K562 (cell line): ENCODE data around the gene CLDN7. TPM values are rescaled to one million over a fixed set of nuclear protein-coding genes. Genes with fewer than 3 reads are reported as not detected.

Experiments
- ATAC-seq: fragments of 200-7000 bp; cut with Tn5 transposase; 3 replicates; pipeline ENCODE4 v1.9.1; 2020; ENCODE audit warnings: moderate library complexity
- BruUV-seq: library from RNA; stranded (reverse); fragments of 400-500 nt; replicated peaks from 2 replicates; lab custom pipeline; 2021; lab: Mats Ljungman, UMichigan
- CTCF ChIA-PET: fragments of 300-600 bp; formaldehyde crosslinking; extraction: SDS; loops from one replicate; lab custom pipeline; 2021; ENCODE audit warnings: low intra/inter-chr PET ratio; lab: Yijun Ruan, JAX
- POLR2A ChIA-PET: fragments of 300-600, 350-650 bp; sonication (Branson Sonifier 250); formaldehyde crosslinking; extraction: SDS; loops from one replicate; lab custom pipeline; 2021; ENCODE audit warnings: antibody characterized with exemption, inconsistent platforms; lab: Yijun Ruan, JAX
- DNase-seq, 4 experiments: peaks; one replicate each; pipeline versions ENCODE4 v3.0.0 to v3.0.0-alpha.2; 2011 to 2018; ENCODE audit warnings: low spot score in 3 of 4, mixed read lengths in 3 of 4; ENCODE audit errors: extremely low read depth in 1 of 4
- FAIRE-seq: peaks from 2 replicates; lab custom pipeline; 2011; peaks lifted over from hg19 to GRCh38; lab: Jason Lieb, UNC
- H2AFZ ChIP-seq: 2 replicates; pipeline ENCODE4 v1.6.0; 2011; ENCODE audit warnings: low read depth, low read length, control low read depth, inconsistent platforms
- H3K27ac ChIP-seq: fragments of 200-600 bp; 3 replicates; pipeline ENCODE4 v1.8.0; 2011; ENCODE audit warnings: low read depth, mild to moderate bottlenecking, control low read depth, inconsistent platforms, low read length, moderate library complexity, mixed read lengths; ENCODE audit errors: extremely low read depth
- H3K27me3 ChIP-seq, 2 experiments: fragments of 300-600 bp in 1 of 2; 2 replicates in 1 of 2; 3 replicates in 1 of 2; pipeline versions ENCODE4 v1.6.0 to v1.8.0; 2011; ENCODE audit warnings: inconsistent platforms in 2 of 2, low read length in 2 of 2, mild to moderate bottlenecking in 1 of 2, mixed read lengths in 1 of 2, moderate library complexity in 1 of 2; ENCODE audit not compliant: control insufficient read depth in 2 of 2, insufficient read depth in 2 of 2
- H3K36me3 ChIP-seq: fragments of 300-600 bp; 3 replicates; pipeline ENCODE4 v1.8.0; 2011; ENCODE audit warnings: mild to moderate bottlenecking, low read length, inconsistent platforms; ENCODE audit not compliant: control insufficient read depth, insufficient read depth
- H3K4me1 ChIP-seq, 2 experiments: fragments of 200-600 bp in 1 of 2; replicated peaks in 1 of 2; 2 replicates in 1 of 2; 3 replicates in 1 of 2; pipeline versions ENCODE4 v1.5.1 to v1.8.0; 2011; ENCODE audit warnings: inconsistent platforms in 2 of 2, low read length in 2 of 2, mild to moderate bottlenecking in 1 of 2, mixed read lengths in 1 of 2, moderate library complexity in 1 of 2; ENCODE audit not compliant: control insufficient read depth in 2 of 2, insufficient read depth in 2 of 2
- H3K4me2 ChIP-seq: 2 replicates; pipeline ENCODE4 v1.6.1; 2011; ENCODE audit warnings: low read length, control low read depth, inconsistent platforms, mixed read lengths; ENCODE audit not compliant: insufficient read depth
- H3K4me3 ChIP-seq: fragments of 200-600 bp; sonication (generic), shearing (Covaris generic); 2 replicates; pipeline ENCODE4 v1.5.1; 2016; ENCODE audit warnings: control low read depth, inconsistent platforms
- H3K79me2 ChIP-seq: fragments of 200-600 bp; 3 replicates; pipeline ENCODE4 v1.8.0; 2011; ENCODE audit warnings: low read length, inconsistent platforms; ENCODE audit not compliant: control insufficient read depth, insufficient read depth
- H3K9ac ChIP-seq, 2 experiments: 2 replicates each; pipeline versions ENCODE4 v1.6.0 to v1.6.1; 2011; ENCODE audit warnings: low read depth in 2 of 2, low read length in 2 of 2, control low read depth in 1 of 2, inconsistent platforms in 1 of 2, mild to moderate bottlenecking in 1 of 2, mixed read lengths in 1 of 2; ENCODE audit not compliant: insufficient read depth in 1 of 2
- H3K9me1 ChIP-seq: one replicate; pipeline ENCODE4 v1.6.0; 2011; ENCODE audit warnings: inconsistent platforms, mild to moderate bottlenecking, low read length, moderate library complexity; ENCODE audit not compliant: control insufficient read depth, insufficient read depth
- H3K9me3 ChIP-seq: replicated peaks from 2 replicates; pipeline ENCODE4 v1.5.1; 2011; ENCODE audit warnings: low read depth, low read length, inconsistent platforms; ENCODE audit not compliant: control insufficient read depth, insufficient read depth
- H4K20me1 ChIP-seq: replicated peaks from 2 replicates; pipeline ENCODE4 v1.6.1; 2011; ENCODE audit warnings: low read length, inconsistent platforms, mixed read lengths; ENCODE audit not compliant: control insufficient read depth, insufficient read depth
- ATF2 ChIP-seq: sonication (generic); formaldehyde crosslinking; IDR thresholded peaks from 2 replicates; pipeline ENCODE4 v1.8.1; 2022; ENCODE audit warnings: missing genetic modification reagents
- CREM ChIP-seq: IDR thresholded peaks from 2 replicates; pipeline ENCODE4 v1.6.1; 2014; ENCODE audit warnings: antibody characterized with exemption, low read depth
- DIDO1 ChIP-seq: fragments of 450-650 bp; IDR thresholded peaks from 2 replicates; pipeline ENCODE4 v1.6.1; 2016; ENCODE audit warnings: low read depth, missing biosample characterization, missing genetic modification characterization
- ERF ChIP-seq: fragments of 450-650 bp; formaldehyde crosslinking; IDR thresholded peaks from 2 replicates; pipeline ENCODE4 v1.4.0; 2020; ENCODE audit warnings: mild to moderate bottlenecking, mixed read lengths
- EZH2 ChIP-seq: IDR thresholded peaks from 2 replicates; pipeline ENCODE4 v1.6.1; 2012; ENCODE audit warnings: low read depth, mild to moderate bottlenecking, inconsistent platforms, low read length, borderline replicate concordance
- FOXA1 ChIP-seq: fragments of 450-650 bp; IDR thresholded peaks from 2 replicates; pipeline ENCODE4 v1.6.1; 2016; ENCODE audit warnings: mild to moderate bottlenecking, borderline replicate concordance
- HMGN3 ChIP-seq: IDR thresholded peaks from 2 replicates; pipeline ENCODE4 v1.6.1; 2011; ENCODE audit warnings: borderline replicate concordance, low read depth, mild to moderate bottlenecking, mixed read lengths, low read length; ENCODE audit not compliant: insufficient read length; ENCODE audit errors: extremely low read depth
- KDM5B ChIP-seq: fragments of 200-600 bp; sonication (generic); IDR thresholded peaks from 2 replicates; pipeline ENCODE4 v1.6.1; 2012; ENCODE audit warnings: low read depth, mild to moderate bottlenecking, moderate library complexity, low read length, control low read depth, inconsistent platforms; ENCODE audit not compliant: insufficient replicate concordance
- KLF1 ChIP-seq: fragments of 450-650 bp; IDR thresholded peaks from 2 replicates; pipeline ENCODE4 v1.6.1; 2016; ENCODE audit warnings: missing genetic modification characterization, missing compliant biosample characterization
- L3MBTL2 ChIP-seq: fragments of 450-650 bp; IDR thresholded peaks from 2 replicates; pipeline ENCODE4 v1.6.1; 2016; ENCODE audit warnings: mild to moderate bottlenecking, moderate library complexity
- LEF1 ChIP-seq: fragments of 450-650 bp; IDR thresholded peaks from 2 replicates; pipeline ENCODE4 v1.6.1; 2016; ENCODE audit warnings: mild to moderate bottlenecking
- MAX ChIP-seq: sonication (generic); formaldehyde crosslinking; IDR thresholded peaks from 2 replicates; pipeline ENCODE4 v1.9.0; 2022; ENCODE audit warnings: mild to moderate bottlenecking, missing genetic modification reagents
- MBD2 ChIP-seq: sonication (generic); IDR thresholded peaks from 2 replicates; pipeline ENCODE4 v1.6.1; 2016; ENCODE audit warnings: low read depth, borderline replicate concordance
- NELFE ChIP-seq: IDR thresholded peaks from 2 replicates; pipeline ENCODE4 v1.6.1; 2011; ENCODE audit warnings: mild to moderate bottlenecking; ENCODE audit not compliant: insufficient read depth, insufficient read length
- NRF1 ChIP-seq, 2 experiments: fragments of 450-650 bp; IDR thresholded peaks in 1 of 2; conservative IDR thresholded peaks in 1 of 2; 2 replicates each; pipeline ENCODE4 v1.6.1; 2014; ENCODE audit warnings: mild to moderate bottlenecking in 2 of 2
- RBFOX2 ChIP-seq: fragments of 200-400 bp; formaldehyde crosslinking; IDR thresholded peaks from 2 replicates; pipeline ENCODE4 v1.6.1; 2017; ENCODE audit warnings: low read depth, mild to moderate bottlenecking, low read length, moderate library complexity
- RHOXF2B ChIP-seq: fragments of 250-450 bp; sonication (Bioruptor Pico); conservative IDR thresholded peaks from 2 replicates; pipeline ENCODE4 v1.5.1; 2021
- SMAD2 ChIP-seq: fragments of 150-350 bp; IDR thresholded peaks from 2 replicates; pipeline ENCODE4 v1.6.1; 2014; ENCODE audit warnings: low read depth, mild to moderate bottlenecking, low read length
- SNIP1 ChIP-seq: fragments of 450-650 bp; IDR thresholded peaks from 2 replicates; pipeline ENCODE4 v1.7.1; 2017; ENCODE audit warnings: low read depth, mild to moderate bottlenecking
- STAT5A ChIP-seq: IDR thresholded peaks from 2 replicates; pipeline ENCODE4 v1.6.1; 2012; ENCODE audit warnings: low read length, inconsistent platforms, borderline replicate concordance
- TCF7 ChIP-seq: sonication (generic); IDR thresholded peaks from 2 replicates; pipeline ENCODE4 v1.6.1; 2016; ENCODE audit warnings: antibody characterized with exemption, borderline replicate concordance
- ZNF780A ChIP-seq: fragments of 250-450 bp; sonication (Bioruptor Pico); IDR thresholded peaks from 2 replicates; pipeline ENCODE4 v1.5.0; 2021; ENCODE audit warnings: mild to moderate bottlenecking
- WGBS: fragments of 100-300 bp; shearing (Covaris generic); methylation state at CpG from one replicate; pipeline ENCODE4 v1.1.6; 2016; ENCODE audit warnings: low coverage, mixed read lengths; ENCODE audit not compliant: insufficient coverage; ENCODE audit errors: missing lambda C conversion rate; 5-methylcytosine and 5-hydroxymethylcytosine counted together
- in situ Hi-C: fragments of 300-500 bp; cut with MboI; formaldehyde crosslinking; loops from 4 replicates; pipeline ENCODE4 v1.15.0; 2018; ENCODE audit warnings: inconsistent platforms, mixed read lengths
- intact Hi-C: fragments of 100-400 bp; cut with micrococcal nuclease; formaldehyde crosslinking; loops from 2 replicates; pipeline ENCODE4 v1.14.2; 2022
- polyA plus RNA-seq, 8 experiments: library from polyadenylated mRNA; depleted of rRNA in 4 of 8; stranded (reverse) in 5 of 8; unstranded in 3 of 8; fragments of >200 nt; fragmentation: Nextera tagmentation in 2 of 8; fragmentation: Illumina TruSeq in 1 of 8; extraction: Ambion mirVana in 2 of 8; extraction: Trizol in 1 of 8; gene quantifications; 2 replicates each; pipeline versions ENCODE4 v1.2.1 to v1.2.3, GENCODE V29; 2011 to 2014; ENCODE audit warnings: inconsistent platforms in 1 of 8, missing spikeins in 1 of 8
- total RNA-seq, 7 experiments: library from RNA; depleted of rRNA in 6 of 7; stranded (reverse); fragments of >200 nt in 6 of 7; fragmentation: Illumina TruSeq in 2 of 7; extraction: Trizol in 2 of 7; gene quantifications; 2 replicates each; pipeline versions ENCODE4 v1.2.1 to v1.2.3, GENCODE V29; 2011 to 2021; ENCODE audit warnings: low replicate concordance in 1 of 7

The CLDN7 gene
- total and polyA plus RNA-seq, 9 of the 15 experiments (the other 6 are each of a cell fraction or from before 2014, with no cell fraction given): 2.2 to 14.5 (median 7.6) TPM

GRCh38 chr17:7306911-7307685 lies 44.8 kb upstream of the CLDN7 start, which contains the start of gene EIF5A:
TSS of gene EIF5A (plus strand) at chr17:7307628. CDS start at chr17:7309636, 2,008 bp downstream.
- ChIA-PET CTCF (interaction anchor here (0.7 kb wide), 1 partner anchor 55 kb away, joined by 3 read pairs; the partner anchor contains the start of gene ELP5), POLR2A (no interaction called here)
- peaks cover 36% of the 10 kb centered on the region for H3K36me3 ChIP-seq
- DNase-seq (peak; percentile 90 to 98 (median 94)), ATAC-seq (peak; percentile 88), FAIRE-seq (peak; percentile 100)
- peak within 1 kb of the TSS; percentile 96 for H3K4me3 ChIP-seq
- H3K4me1 ChIP-seq: peaks cover 17 to 20% of the 10 kb centered on the region in 2 experiments
- peaks cover 8% of the 10 kb centered on the region for H3K9me1 ChIP-seq
- intact Hi-C loops: no loop called here
- peaks cover 35% of the 10 kb centered on the region for H4K20me1 ChIP-seq
- H3K27me3 ChIP-seq: no peaks in the 10 kb centered on the region
- H2AFZ ChIP-seq: peak within 1 kb of the TSS; percentile 78
- H3K9ac ChIP-seq: peak within 1 kb of the TSS; percentile 99
- under 1% methylated on average over 46 of the region's 64 CpGs for WGBS
- H3K79me2 ChIP-seq: peaks cover 43% of the 10 kb centered on the region
- peak within 1 kb of the TSS; percentile 93 for H3K27ac ChIP-seq
- H3K4me2 ChIP-seq: peak within 1 kb of the TSS; percentile 97
- BruUV-seq: no TSS peak
- in situ Hi-C loops: no loop called here
- H3K9me3 ChIP-seq: no peaks in the 10 kb centered on the region
- TF ChIP-seq NELFE (no peak), FOXA1 (no peak), KDM5B (peak; percentile 75), TCF7 (no peak), RBFOX2 (peak; percentile 81), LEF1 (no peak), MBD2 (peak; percentile 46; the same call in 1 of the 2 replicates), ERF (CRISPR knock-in tag) (no peak), DIDO1 (tag) (peak; percentile 71; the same call in 1 of the 2 replicates), STAT5A (no peak), SNIP1 (peak; percentile 88), L3MBTL2 (peak; percentile 59; the same call in 1 of the 2 replicates), CREM (peak; percentile 85), RHOXF2B (CRISPR knock-in tag) (no peak), EZH2 (no peak), MAX (CRISPR knock-in tag) (peak; percentile 77), SMAD2 (no peak), KLF1 (tag) (no peak), NRF1 (conservative IDR thresholded peaks at IDR 0.05 in 1 of 2, IDR thresholded peaks at IDR 0.05 in 1 of 2) (peak; percentile 100), ZNF780A (CRISPR knock-in tag) (no peak), HMGN3 (no peak), ATF2 (CRISPR knock-in tag) (no peak)
